Natural killer cell (primary cell): Measurements from ENCODE around the gene REXO5. TPM values are rescaled to one million over a fixed set of nuclear protein-coding genes. Genes with fewer than 3 reads are reported as not detected.

ENCODE experiments used
- ATAC-seq, 3 donors: fragments of 150-1000 bp in 2 of 3; fragments of 200-7000 bp in 1 of 3; cut with Tn5 transposase; 1 replicate in 1 of 3; 2 replicates in 2 of 3; pipeline ENCODE4 v1.10.0; 2021; ENCODE audit warnings: mild to moderate bottlenecking in 2 of 3, moderate library complexity in 2 of 3
- DNase-seq, 2 donors: peaks; one replicate each; pipeline versions ENCODE4 v3.0.0 to v3.0.0-alpha.2; 2013 to 2021; ENCODE audit warnings: mixed read lengths in 1 of 2
- H3K27ac ChIP-seq: one replicate; pipeline ENCODE4 v1.5.1; 2013; ENCODE audit warnings: mild to moderate bottlenecking, low read length
- H3K27me3 ChIP-seq: one replicate; pipeline ENCODE4 v1.6.1; 2013; ENCODE audit warnings: low read length; ENCODE audit not compliant: control insufficient read depth, insufficient read depth
- H3K36me3 ChIP-seq: one replicate; pipeline ENCODE4 v1.6.1; 2013; ENCODE audit warnings: low read length; ENCODE audit not compliant: control insufficient read depth, insufficient read depth
- H3K4me1 ChIP-seq: one replicate; pipeline ENCODE4 v1.6.1; 2013; ENCODE audit warnings: low read length; ENCODE audit not compliant: control insufficient read depth, insufficient read depth
- H3K4me3 ChIP-seq: one replicate; pipeline ENCODE4 v1.5.1; 2013; ENCODE audit warnings: low read length
- H3K9me3 ChIP-seq: one replicate; pipeline ENCODE4 v1.6.1; 2013; ENCODE audit warnings: low read length; ENCODE audit not compliant: control insufficient read depth, insufficient read depth
- H3K27ac Mint-ChIP-seq, 2 donors: one replicate each; pipeline ENCODE4 v1.8.0; 2022; ENCODE audit warnings: mild to moderate bottlenecking in 2 of 2, mixed read lengths in 2 of 2, moderate library complexity in 1 of 2
- H3K27me3 Mint-ChIP-seq, 2 donors: one replicate each; pipeline ENCODE4 v1.8.0; 2022; ENCODE audit warnings: low read depth in 2 of 2, mixed read lengths in 2 of 2
- H3K36me3 Mint-ChIP-seq: one replicate; pipeline ENCODE4 v1.8.0; 2022; ENCODE audit warnings: mixed read lengths
- H3K4me1 Mint-ChIP-seq, 2 donors: one replicate each; pipeline ENCODE4 v1.8.0; 2022; ENCODE audit warnings: mixed read lengths in 2 of 2
- H3K4me3 Mint-ChIP-seq: one replicate; pipeline ENCODE4 v1.8.0; 2022; ENCODE audit warnings: mild to moderate bottlenecking, moderate library complexity, mixed read lengths
- H3K9me3 Mint-ChIP-seq, 2 donors: one replicate each; pipeline ENCODE4 v1.8.0; 2022; ENCODE audit warnings: mixed read lengths in 2 of 2
- CTCF ChIP-seq: fragments of 200-600 bp; IDR thresholded peaks from one replicate; pipeline ENCODE4 v1.8.0; 2022; ENCODE audit warnings: antibody characterized with exemption
- WGBS: methylation state at CpG from one replicate; pipeline ENCODE4 v1.1.7; 2013; ENCODE audit warnings: missing lambda C conversion rate; ENCODE audit not compliant: insufficient coverage; 5-methylcytosine and 5-hydroxymethylcytosine counted together
- intact Hi-C: fragments of 100-400 bp; cut with micrococcal nuclease; formaldehyde crosslinking; loops from one replicate; pipeline ENCODE4 v1.14.2; 2022
- total RNA-seq, 4 donors: library from RNA; stranded (reverse); fragments of 120-200 nt in 1 of 4; gene quantifications; one replicate each; pipeline versions ENCODE4 v1.2.3 to v1.2.4, GENCODE V29; 2013 to 2022

Gene REXO5
- total RNA-seq, 3 donors from 2014 or later (not counting 1 experiment from before 2014, with no cell fraction given): 1.5 to 6.0 (median 1.7) TPM

GRCh38 chr16:20850981-20851380 lies 44.7 kb downstream of the REXO5 start:
- H3K36me3 ChIP-seq: peaks cover 5% of the 10 kb centered on the region
- H3K4me3 ChIP-seq: no peak overlapping the region
- Mint-ChIP-seq H3K9me3 (no peaks in the 10 kb centered on the region), H3K4me1 (peaks cover 0 to 9% of the 10 kb centered on the region in 2 donors), H3K36me3 (no peaks in the 10 kb centered on the region), H3K27me3 (no peaks in the 10 kb centered on the region), H3K27ac (no peak overlapping the region), H3K4me3 (no peak overlapping the region)
- no peak overlapping the region for H3K27ac ChIP-seq
- no peak for ATAC-seq
- H3K4me1 ChIP-seq: no peaks in the 10 kb centered on the region
- no peak for DNase-seq
- no peaks in the 10 kb centered on the region for H3K27me3 ChIP-seq
- intact Hi-C loops: loop anchor here (1.0 to 5.0 kb wide), 4 partner anchors 96 to 251 kb away; no protein-coding TSS in a partner anchor
- TF ChIP-seq CTCF: no peak
- H3K9me3 ChIP-seq: no peaks in the 10 kb centered on the region
- 91% methylated on average over 3 of the region's 3 CpGs for WGBS

GRCh38 chr16:20851601-20852000 lies 45.3 kb downstream of the REXO5 start:
- DNase-seq: no peak
- H3K9me3 ChIP-seq: no peaks in the 10 kb centered on the region
- intact Hi-C loops: loop anchor here (5.0 kb wide), 3 partner anchors 96 to 251 kb away; no protein-coding TSS in a partner anchor
- no peaks in the 10 kb centered on the region for H3K9me3 Mint-ChIP-seq
- no peak for TF ChIP-seq CTCF
- no peak overlapping the region for H3K27ac ChIP-seq
- no peak for ATAC-seq
- H3K4me1 ChIP-seq: no peaks in the 10 kb centered on the region
- H3K4me3 Mint-ChIP-seq: no peak overlapping the region
- H3K4me1 Mint-ChIP-seq: peaks cover 0 to 9% of the 10 kb centered on the region in 2 donors
- 92% methylated on average over 2 of the region's 2 CpGs for WGBS
- no peak overlapping the region for H3K27ac Mint-ChIP-seq
- no peak overlapping the region for H3K4me3 ChIP-seq
- peaks cover 5% of the 10 kb centered on the region for H3K36me3 ChIP-seq
- no peaks in the 10 kb centered on the region for H3K27me3 Mint-ChIP-seq
- H3K27me3 ChIP-seq: no peaks in the 10 kb centered on the region
- no peaks in the 10 kb centered on the region for H3K36me3 Mint-ChIP-seq

GRCh38 chr16:20853143-20853542 lies 46.8 kb downstream of the REXO5 start:
- Mint-ChIP-seq H3K4me1 (peaks cover 0 to 9% of the 10 kb centered on the region in 2 donors), H3K9me3 (no peaks in the 10 kb centered on the region), H3K27me3 (no peaks in the 10 kb centered on the region), H3K27ac (no peak overlapping the region), H3K4me3 (no peak overlapping the region), H3K36me3 (no peaks in the 10 kb centered on the region)
- H3K36me3 ChIP-seq: peaks cover 5% of the 10 kb centered on the region
- no peak overlapping the region for H3K4me3 ChIP-seq
- H3K27me3 ChIP-seq: no peaks in the 10 kb centered on the region
- WGBS: 87% methylated on average over 4 of the region's 5 CpGs
- intact Hi-C loops: loop anchor here (5.0 kb wide), 3 partner anchors 94 to 249 kb away; no protein-coding TSS in a partner anchor
- TF ChIP-seq CTCF: no peak
- H3K9me3 ChIP-seq: no peaks in the 10 kb centered on the region
- H3K27ac ChIP-seq: no peak overlapping the region
- no peak for ATAC-seq
- H3K4me1 ChIP-seq: no peaks in the 10 kb centered on the region
- DNase-seq: no peak
